ENCODE data around the gene EML6. TPM values are rescaled to one million over a fixed set of nuclear protein-coding genes. Genes with fewer than 3 reads are reported as not detected.

EML6 gene
- total and polyA plus RNA-seq, 10 of the 15 experiments (the other 5 are each of a cell fraction or from before 2014, with no cell fraction given) = 0.09 to 0.67 (median 0.21) TPM

- Histone ChIP-seq H3K27ac (ENCODE audit: control insufficient read depth, insufficient read depth) (no peak overlapping the region), H3K4me3 (no peak overlapping the region), H3K9ac (ENCODE audit: control insufficient read depth, insufficient read depth, low read length) (no peak overlapping the region), H3K27me3 (replicated peaks in 1 of 2; ENCODE audit: control insufficient read depth in 2 of 2, insufficient read depth in 2 of 2, low read length in 1 of 2) (peaks cover 0 to 7% of the 10 kb centered on the region in 2 experiments; a peak in 3 of 4 replicates), H3K36me3 (ENCODE audit: control insufficient read depth in 2 of 2, insufficient read depth in 2 of 2, low read length in 1 of 2) (no peaks in the 10 kb centered on the region), H3K4me2 (ENCODE audit: control insufficient read depth, insufficient read depth) (no peak overlapping the region), H3K79me2 (ENCODE audit: control insufficient read depth, insufficient read depth, low read length) (no peaks in the 10 kb centered on the region), H3K4me1 (ENCODE audit: control insufficient read depth, insufficient read depth, low read length) (no peaks in the 10 kb centered on the region), H4K20me1 (ENCODE audit: control insufficient read depth, insufficient read depth) (no peaks in the 10 kb centered on the region), H3K9me3 (replicated peaks; ENCODE audit: control insufficient read depth, insufficient read depth, low read length) (no peaks in the 10 kb centered on the region), H2AFZ (ENCODE audit: control insufficient read depth, low read depth, low read length) (no peak overlapping the region)
- POLR2A ChIA-PET = interaction anchor here (0.7 kb wide), 2 partner anchors 27 to 793 kb away, joined by 3 to 11 read pairs; no protein-coding TSS in a partner anchor
- DNase-seq (ENCODE audit: low read depth, low spot score) (no peak), ATAC-seq (no peak), FAIRE-seq (no peak)
- WGBS (ENCODE audit: insufficient coverage, insufficient replicate concordance, low lambda C conversion rate, missing lambda C conversion rate) = 82% methylated on average over 1 of the region's 1 CpG
- in situ Hi-C loops (cut with MboI) (loop anchor here (10.0 to 25.0 kb wide), 2 partner anchors 182 to 594 kb away; partner anchors contain the start of gene ACYP2), intact Hi-C loops (cut with micrococcal nuclease; ENCODE audit: unreplicated experiment) (no loop called here)
- CTCF ChIA-PET = interaction anchor here (1.0 to 8.9 kb wide), 7 partner anchors 9 to 500 kb away, joined by 3 to 225 read pairs (median 26); no protein-coding TSS in a partner anchor
- TF ChIP-seq SRF (IDR thresholded peaks at IDR 0.05; ENCODE audit: low read depth in 2 of 2, low read length in 2 of 2) = no peak
- no peak for TF ChIP-seq ETV6 (conservative IDR thresholded peaks at IDR 0.05 in 1 of 2, IDR thresholded peaks at IDR 0.05 in 1 of 2; ENCODE audit: borderline replicate concordance in 1 of 2, low read depth in 1 of 2)
- TF ChIP-seq JUND (IDR thresholded peaks at IDR 0.05; ENCODE audit: low read depth, low read length) = no peak
- TF ChIP-seq ZBTB33 (IDR thresholded peaks at IDR 0.05) = no peak
- no peak for TF ChIP-seq TCF7 (IDR thresholded peaks at IDR 0.05; ENCODE audit: borderline replicate concordance)
- TF ChIP-seq CEBPZ (IDR thresholded peaks at IDR 0.05; ENCODE audit: low read depth, low read length) = no peak
- TF ChIP-seq SUZ12 (IDR thresholded peaks at IDR 0.05; ENCODE audit: unreplicated experiment) = no peak
- TF ChIP-seq KAT2A (conservative IDR thresholded peaks at IDR 0.05; ENCODE audit: control insufficient read depth, low read depth, low read length) = no peak
- no peak for TF ChIP-seq IRF3 (IDR thresholded peaks at IDR 0.05)
- TF ChIP-seq POLR2A (IDR thresholded peaks at IDR 0.05; ENCODE audit: low read depth, low read length) = no peak
- TF ChIP-seq IRF4 (IDR thresholded peaks at IDR 0.05; ENCODE audit: low read depth, low read length) = no peak
- no peak for TF ChIP-seq GATAD2B (conservative IDR thresholded peaks at IDR 0.05; ENCODE audit: low read depth)
- RAD21 ChIA-PET (ENCODE audit: unreplicated experiment) = interaction anchor here (1.0 to 2.6 kb wide), 7 partner anchors 34 to 600 kb away, joined by 3 to 24 read pairs (median 4); no protein-coding TSS in a partner anchor
- BruUV-seq (replicated peaks) = no TSS peak
- SMC1A ChIA-PET (ENCODE audit: uncharacterized antibody, unreplicated experiment) = interaction anchor here (0.9 to 7.4 kb wide), 10 partner anchors 15 to 204 kb away, joined by 3 to 187 read pairs (median 6); no protein-coding TSS in a partner anchor
Measured at GRCh38 chr2:54706622-54707021, 16.8 kb upstream of the EML6 start.

Measured in GM12878 (cell line).